AG04450 (cell line): ENCODE measurements around the gene ZC3H4. TPM values are rescaled to one million over a fixed set of nuclear protein-coding genes. Genes with fewer than 3 reads are reported as not detected.

Source experiments
- CTCF ChIA-PET: fragments of 300-600, 350-600 bp; formaldehyde crosslinking; extraction: SDS; loops from one replicate; lab custom pipeline; 2022; ENCODE audit warnings: antibody characterized with exemption, inconsistent platforms; lab: Charles Lee
- POLR2A ChIA-PET: fragments of 350-600 bp; formaldehyde crosslinking; extraction: SDS; loops from one replicate; lab custom pipeline; 2021; ENCODE audit warnings: antibody characterized with exemption, inconsistent platforms; lab: Yijun Ruan, JAX
- DNase-seq: peaks from one replicate; pipeline ENCODE4 v3.0.0-alpha.2; 2011; ENCODE audit warnings: low read depth, low spot score
- H3K27ac ChIP-seq: one replicate; pipeline ENCODE4 v1.5.1; 2012; ENCODE audit warnings: low read depth, low read length, control low read depth
- H3K27me3 ChIP-seq: one replicate; pipeline ENCODE4 v1.6.0; 2012; ENCODE audit warnings: low read length; ENCODE audit not compliant: control insufficient read depth, insufficient read depth
- H3K4me3 ChIP-seq: 2 replicates; pipeline ENCODE4 v1.5.1; 2011; ENCODE audit warnings: mild to moderate bottlenecking, low read depth, low read length, control low read depth
- H3K9me3 ChIP-seq: 2 replicates; pipeline ENCODE4 v1.5.1; 2012; ENCODE audit warnings: low read length; ENCODE audit not compliant: control insufficient read depth, insufficient read depth
- CTCF ChIP-seq: IDR thresholded peaks from 2 replicates; pipeline ENCODE4 v1.5.1; 2011; ENCODE audit warnings: low read depth, low read length, control low read depth, inconsistent platforms
- polyA minus RNA-seq: library from RNA; depleted of rRNA, polyadenylated mRNA; stranded (reverse); fragments of >200 nt; gene quantifications from 2 replicates; pipeline ENCODE4 v1.2.3, GENCODE V29; 2011; rRNA and poly(A)+ RNA removed
- polyA plus RNA-seq: library from polyadenylated mRNA; depleted of rRNA; stranded (reverse); fragments of >200 nt; gene quantifications from 2 replicates; pipeline ENCODE4 v1.2.3, GENCODE V29; 2011; rRNA removed

ZC3H4 gene
- polyA plus RNA-seq (4.9 and 7.3 TPM in 2 replicates), polyA minus RNA-seq (12.7 and 15.9 TPM in 2 replicates)

- DNase-seq = peak; percentile 99
- H3K4me3 ChIP-seq = peak within 1 kb of the TSS; percentile 96
- H3K27ac ChIP-seq = peak within 1 kb of the TSS; percentile 100
- no peak for TF ChIP-seq CTCF
- ChIA-PET POLR2A (interaction anchor here (0.5 to 2.8 kb wide), 20 partner anchors 10 to 1735 kb away, joined by 3 to 20 read pairs (median 4); partner anchors contain the start of genes AP2S1, CCDC9, DMPK and INAFM1), CTCF (interaction anchor here (0.5 to 2.1 kb wide), 10 partner anchors 9 to 131 kb away, joined by 3 to 15 read pairs (median 4); partner anchors contain the start of gene SAE1)
- H3K27me3 ChIP-seq = no peaks in the 10 kb centered on the region
- H3K9me3 ChIP-seq = no peaks in the 10 kb centered on the region; the same call in 1 of the 2 replicates
Measured at GRCh38 chr19:47112997-47113849, at the start of gene ZC3H4. Gene ZC3H4, minus strand, starts transcription at chr19:47113776. Its CDS starts 1,192 bp downstream, at chr19:47112584.

- POLR2A ChIA-PET = no interaction called here
- CTCF ChIA-PET = interaction anchor here (1.5 to 2.6 kb wide), 5 partner anchors 14 to 85 kb away, joined by 3 to 11 read pairs (median 9); no protein-coding TSS in a partner anchor
- no peak for TF ChIP-seq CTCF
- Histone ChIP-seq H3K27me3 (no peaks in the 10 kb centered on the region), H3K4me3 (no peak overlapping the region), H3K27ac (no peak overlapping the region), H3K9me3 (no peaks in the 10 kb centered on the region)
- no peak for DNase-seq
Measured at GRCh38 chr19:47161876-47162489, 48.4 kb upstream of the ZC3H4 start.

- Histone ChIP-seq H3K27ac (no peak overlapping the region), H3K4me3 (no peak overlapping the region), H3K9me3 (no peaks in the 10 kb centered on the region), H3K27me3 (no peaks in the 10 kb centered on the region)
- ChIA-PET POLR2A (no interaction called here), CTCF (interaction anchor here (2.1 to 4.7 kb wide), 2 partner anchors 85 to 88 kb away, joined by 9 to 35 read pairs; no protein-coding TSS in a partner anchor)
- TF ChIP-seq CTCF = no peak
- DNase-seq = no peak
Measured at GRCh38 chr19:47158879-47159503, 45.4 kb upstream of the ZC3H4 start.

- TF ChIP-seq CTCF = no peak
- H3K9me3 ChIP-seq = no peaks in the 10 kb centered on the region
- peak overlapping the region; percentile 69 for H3K27ac ChIP-seq
- no peaks in the 10 kb centered on the region for H3K27me3 ChIP-seq
- no peak overlapping the region for H3K4me3 ChIP-seq
- ChIA-PET CTCF (interaction anchor here (1.1 to 4.7 kb wide), 5 partner anchors 10 to 89 kb away, joined by 3 to 35 read pairs (median 9); no protein-coding TSS in a partner anchor), POLR2A (interaction anchor here (0.5 to 0.6 kb wide), 2 partner anchors 41 to 79 kb away, joined by 3 to 4 read pairs; no protein-coding TSS in a partner anchor)
- no peak for DNase-seq
Measured at GRCh38 chr19:47158367-47158791, 44.8 kb upstream of the ZC3H4 start.
